HepG2 (cell line): ENCODE measurements around the gene PRDM7.
"Not testable (repeated sequence)": the region's sequence is repeated elsewhere in the genome, so short reads cannot be mapped to it uniquely, and the experiment has no call there.

ENCODE experiments used
- ARNT ChIP-seq: fragments of 450-650 bp; IDR thresholded peaks from 2 replicates; pipeline ENCODE4 v1.6.1; 2017
- CAMTA2 ChIP-seq: sonication (generic); formaldehyde crosslinking; IDR thresholded peaks from 2 replicates; pipeline ENCODE4 v1.4.0; 2020; ENCODE audit warnings: mild to moderate bottlenecking, missing genetic modification reagents, borderline replicate concordance
- CTCF ChIP-seq: sonication (generic); formaldehyde crosslinking; IDR thresholded peaks from 2 replicates; pipeline ENCODE4 v1.5.0; 2020; ENCODE audit warnings: mild to moderate bottlenecking, missing genetic modification reagents, moderate library complexity
- MAX ChIP-seq: IDR thresholded peaks from 2 replicates; pipeline ENCODE4 v1.6.1; 2012; ENCODE audit warnings: inconsistent platforms
- NBN ChIP-seq: fragments of 450-650 bp; conservative IDR thresholded peaks from 2 replicates; pipeline ENCODE4 v1.6.1; 2017
- POLR2A ChIP-seq, 2 experiments: IDR thresholded peaks; 2 replicates each; pipeline ENCODE4 v1.6.1; 2011; ENCODE audit warnings: low read depth in 2 of 2, low read length in 2 of 2, mild to moderate bottlenecking in 1 of 2, moderate library complexity in 1 of 2; ENCODE audit not compliant: insufficient read depth in 1 of 2
- POLR2AphosphoS5 ChIP-seq: IDR thresholded peaks from 2 replicates; pipeline ENCODE4 v1.6.1; 2012; ENCODE audit warnings: low read depth, low read length
- TAF1 ChIP-seq: sonication (generic); formaldehyde crosslinking; IDR thresholded peaks from 2 replicates; pipeline ENCODE4 v1.4.0; 2020; ENCODE audit warnings: missing genetic modification reagents
- TBP ChIP-seq: sonication (generic); formaldehyde crosslinking; IDR thresholded peaks from 2 replicates; pipeline ENCODE4 v1.5.0; 2020; ENCODE audit warnings: missing genetic modification reagents
- ZNF589 ChIP-seq: sonication (generic); formaldehyde crosslinking; conservative IDR thresholded peaks from 2 replicates; pipeline ENCODE4 v1.8.0; 2022; ENCODE audit warnings: mild to moderate bottlenecking, moderate library complexity, missing genetic modification reagents

GRCh38 chr16:90098936-90099335 is 21.8 kb upstream of the PRDM7 start:
- TF ChIP-seq TAF1; CTCF (CRISPR knock-in tag); TBP (CRISPR knock-in tag); ARNT; MAX; ZNF589 (CRISPR knock-in tag); NBN; POLR2A (IDR thresholded peaks at IDR 0.05; ENCODE audit: insufficient read depth in 1 of 2, low read depth in 2 of 2, low read length in 2 of 2); CAMTA2 (CRISPR knock-in tag); POLR2AphosphoS5: not testable (repeated sequence)
